BJ (cell line): ENCODE results near the gene MYBPHL. TPM values are rescaled to one million over a fixed set of nuclear protein-coding genes. Genes with fewer than 3 reads are reported as not detected.
A peak's percentile ranks its signal among the peaks of the same experiment; 100 is the strongest.

ENCODE experiments used
- CTCF ChIA-PET: fragments of 350-600 bp; formaldehyde crosslinking; extraction: SDS; loops from one replicate; lab custom pipeline; 2021; ENCODE audit warnings: antibody characterized with exemption, inconsistent platforms; lab: Yijun Ruan, JAX
- POLR2A ChIA-PET: fragments of 300-600 bp; sonication (Branson Sonifier 250); formaldehyde crosslinking; extraction: SDS; loops from one replicate; lab custom pipeline; 2021; ENCODE audit warnings: antibody characterized with exemption; lab: Charles Lee
- DNase-seq: peaks from one replicate; pipeline ENCODE4 v3.0.0-alpha.2; 2011; ENCODE audit warnings: low read depth
- H3K27me3 ChIP-seq: 2 replicates; pipeline ENCODE4 v1.6.0; 2011; ENCODE audit warnings: low read length; ENCODE audit not compliant: control insufficient read depth, insufficient read depth
- H3K36me3 ChIP-seq: 2 replicates; pipeline ENCODE4 v1.5.1; 2011; ENCODE audit warnings: low read length; ENCODE audit not compliant: control insufficient read depth, insufficient read depth
- H3K4me3 ChIP-seq: 2 replicates; pipeline ENCODE4 v1.5.1; 2011; ENCODE audit warnings: low read depth, mild to moderate bottlenecking, control low read depth, low read length
- CTCF ChIP-seq: IDR thresholded peaks from 2 replicates; pipeline ENCODE4 v1.5.1; 2011; ENCODE audit warnings: low read depth, mild to moderate bottlenecking, control low read depth, inconsistent platforms, low read length, moderate library complexity; ENCODE audit not compliant: insufficient read depth
- polyA plus RNA-seq: library from polyadenylated mRNA; depleted of rRNA; stranded (reverse); fragments of >200 nt; gene quantifications from 2 replicates; pipeline ENCODE4 v1.2.3, GENCODE V29; 2011

MYBPHL gene
- polyA plus RNA-seq, 1 experiment = 0.06 TPM

- Histone ChIP-seq H3K36me3 (no peaks in the 10 kb centered on the region), H3K27me3 (no peaks in the 10 kb centered on the region), H3K4me3 (no peak overlapping the region)
- DNase-seq = no peak
- CTCF ChIA-PET = interaction anchor here (1.0 to 2.3 kb wide), 6 partner anchors 8 to 277 kb away, joined by 3 to 10 read pairs (median 4); no protein-coding TSS in a partner anchor
- no peak for TF ChIP-seq CTCF
- POLR2A ChIA-PET = no interaction called here
Measured at GRCh38 chr1:109255678-109256077, 51.1 kb downstream of the MYBPHL start.

GRCh38 chr1:109255097-109255651 is 51.6 kb downstream of the MYBPHL start:
- TF ChIP-seq CTCF = no peak
- ChIA-PET CTCF (interaction anchor here (1.0 to 2.3 kb wide), 7 partner anchors 9 to 155 kb away, joined by 3 to 10 read pairs (median 3); no protein-coding TSS in a partner anchor), POLR2A (interaction anchor here (1.3 kb wide), 1 partner anchor 21 kb away, joined by 3 read pairs; no protein-coding TSS in a partner anchor)
- Histone ChIP-seq H3K27me3 (no peaks in the 10 kb centered on the region), H3K4me3 (no peak overlapping the region), H3K36me3 (no peaks in the 10 kb centered on the region)
- DNase-seq = no peak

GRCh38 chr1:109254621-109255096 is 52.2 kb downstream of the MYBPHL start:
- Histone ChIP-seq H3K36me3 (no peaks in the 10 kb centered on the region), H3K4me3 (no peak overlapping the region), H3K27me3 (no peaks in the 10 kb centered on the region)
- CTCF ChIA-PET = interaction anchor here (0.6 to 3.4 kb wide), 9 partner anchors 8 to 828 kb away, joined by 3 to 16 read pairs (median 3); no protein-coding TSS in a partner anchor
- POLR2A ChIA-PET = interaction anchor here (1.3 kb wide), 1 partner anchor 22 kb away, joined by 3 read pairs; no protein-coding TSS in a partner anchor
- no peak for TF ChIP-seq CTCF
- DNase-seq = no peak

GRCh38 chr1:109253803-109254620 is 52.8 kb downstream of the MYBPHL start:
- H3K36me3 ChIP-seq = no peaks in the 10 kb centered on the region
- POLR2A ChIA-PET = interaction anchor here (0.6 to 1.3 kb wide), 2 partner anchors 23 to 33 kb away, joined by 3 to 4 read pairs; no protein-coding TSS in a partner anchor
- 0 out of 2 replicates have a peak, but pooled peaks have one; percentile 7 for TF ChIP-seq CTCF
- CTCF ChIA-PET = interaction anchor here (0.6 to 3.4 kb wide), 9 partner anchors 9 to 828 kb away, joined by 3 to 16 read pairs (median 4); no protein-coding TSS in a partner anchor
- no peak overlapping the region for H3K4me3 ChIP-seq
- no peaks in the 10 kb centered on the region for H3K27me3 ChIP-seq
- no peak for DNase-seq
